Measurements from ENCODE around the gene NPPA.

The NPPA gene

GRCh38 chr1:11862890-11863289 is 15.3 kb upstream of the NPPA start:
- no peaks in the 10 kb centered on the region for H4K20me1 ChIP-seq (ENCODE audit: insufficient read depth)
- no peak for TF ChIP-seq CTCF (conservative IDR thresholded peaks at IDR 0.05; ENCODE audit: low read depth, low read length)
- H3K27ac ChIP-seq, result no peak overlapping the region
- H3K36me3 ChIP-seq (ENCODE audit: insufficient read depth), result no peaks in the 10 kb centered on the region
- no peaks in the 10 kb centered on the region for H3K4me1 ChIP-seq (ENCODE audit: low read depth, poor library complexity, severe bottlenecking)
- no peak overlapping the region for H2AFZ ChIP-seq (ENCODE audit: low read depth)
- no peaks in the 10 kb centered on the region for H3K79me2 ChIP-seq (ENCODE audit: insufficient read depth, low read depth)
- no peak overlapping the region for H3K9ac ChIP-seq
- H3K4me3 ChIP-seq (IDR thresholded peaks at IDR 0.05; ENCODE audit: insufficient read depth, low read depth, low read length), result no peak overlapping the region
- peaks cover 81% of the 10 kb centered on the region for H3K27me3 ChIP-seq (ENCODE audit: insufficient read depth, low read depth)
- H3K4me2 ChIP-seq, result no peak overlapping the region

- no peaks in the 10 kb centered on the region for H3K79me2 ChIP-seq (ENCODE audit: insufficient read depth, low read depth)
- H3K9ac ChIP-seq, result no peak overlapping the region
- no peaks in the 10 kb centered on the region for H3K36me3 ChIP-seq (ENCODE audit: insufficient read depth)
- no peak overlapping the region for H3K4me2 ChIP-seq
- no peak overlapping the region for H3K4me3 ChIP-seq (IDR thresholded peaks at IDR 0.05; ENCODE audit: insufficient read depth, low read depth, low read length)
- H3K27ac ChIP-seq, result no peak overlapping the region
- peaks cover 85% of the 10 kb centered on the region for H3K27me3 ChIP-seq (ENCODE audit: insufficient read depth, low read depth)
- TF ChIP-seq CTCF (conservative IDR thresholded peaks at IDR 0.05; ENCODE audit: low read depth, low read length), result no peak
- no peaks in the 10 kb centered on the region for H4K20me1 ChIP-seq (ENCODE audit: insufficient read depth)
- no peak overlapping the region for H2AFZ ChIP-seq (ENCODE audit: low read depth)
- no peaks in the 10 kb centered on the region for H3K4me1 ChIP-seq (ENCODE audit: low read depth, poor library complexity, severe bottlenecking)
Observed at GRCh38 chr1:11860587-11860986, 13.0 kb upstream of the NPPA start.

DNA sequence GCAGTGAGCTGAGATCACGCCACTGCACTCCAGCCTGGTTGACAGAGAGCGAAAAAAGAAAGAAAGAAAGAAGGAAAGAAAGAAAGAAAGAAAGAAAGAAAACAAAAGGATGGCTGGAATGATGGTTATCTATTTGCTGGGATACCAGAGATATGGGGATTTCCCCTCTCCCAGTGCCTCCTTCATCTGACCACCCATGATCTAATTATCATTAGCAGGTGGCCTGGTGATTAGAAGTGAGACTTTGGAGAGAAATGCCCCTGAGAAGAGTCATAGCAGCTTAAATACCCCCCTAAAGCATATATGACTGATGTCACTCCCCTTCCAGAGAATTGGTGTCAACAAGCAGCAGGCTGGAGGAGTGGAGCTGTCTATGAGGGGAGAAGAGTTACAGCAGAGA is 12.5 kb upstream of the NPPA start:
- Histone ChIP-seq H3K4me3 (IDR thresholded peaks at IDR 0.05; ENCODE audit: insufficient read depth, low read depth, low read length) (no peak overlapping the region), H3K4me1 (ENCODE audit: low read depth, poor library complexity, severe bottlenecking) (no peaks in the 10 kb centered on the region), H2AFZ (ENCODE audit: low read depth) (no peak overlapping the region), H3K36me3 (ENCODE audit: insufficient read depth) (no peaks in the 10 kb centered on the region), H4K20me1 (ENCODE audit: insufficient read depth) (no peaks in the 10 kb centered on the region), H3K27me3 (ENCODE audit: insufficient read depth, low read depth) (peaks cover 89% of the 10 kb centered on the region), H3K79me2 (ENCODE audit: insufficient read depth, low read depth) (no peaks in the 10 kb centered on the region), H3K9ac (no peak overlapping the region), H3K4me2 (no peak overlapping the region), H3K27ac (no peak overlapping the region)
- TF ChIP-seq CTCF (conservative IDR thresholded peaks at IDR 0.05; ENCODE audit: low read depth, low read length), result no peak

- Histone ChIP-seq H3K4me2 (no peak overlapping the region), H3K27me3 (ENCODE audit: insufficient read depth, low read depth) (peaks cover 89% of the 10 kb centered on the region), H2AFZ (ENCODE audit: low read depth) (no peak overlapping the region), H3K27ac (no peak overlapping the region), H3K4me3 (IDR thresholded peaks at IDR 0.05; ENCODE audit: insufficient read depth, low read depth, low read length) (no peak overlapping the region), H3K79me2 (ENCODE audit: insufficient read depth, low read depth) (no peaks in the 10 kb centered on the region), H4K20me1 (ENCODE audit: insufficient read depth) (no peaks in the 10 kb centered on the region), H3K9ac (no peak overlapping the region), H3K4me1 (ENCODE audit: low read depth, poor library complexity, severe bottlenecking) (no peaks in the 10 kb centered on the region), H3K36me3 (ENCODE audit: insufficient read depth) (no peaks in the 10 kb centered on the region)
- no peak for TF ChIP-seq CTCF (conservative IDR thresholded peaks at IDR 0.05; ENCODE audit: low read depth, low read length)
Observed at GRCh38 chr1:11858968-11859871, 11.6 kb upstream of the NPPA start.

Measured in KMS-11 (cell line).